Measurements from ENCODE around the gene LARGE1.

LARGE1 gene

GRCh38 chr22:33792832-33793231 is 127.4 kb downstream of the LARGE1 start:
- H3K4me1 ChIP-seq (ENCODE audit: insufficient read depth, low read length, severe bottlenecking): no peaks in the 10 kb centered on the region
- H3K9ac ChIP-seq (ENCODE audit: low read length): no peak overlapping the region
- H2AFZ ChIP-seq (ENCODE audit: low read length): no peak overlapping the region
- no peaks in the 10 kb centered on the region for H3K27me3 ChIP-seq (ENCODE audit: insufficient read depth, low read length)
- H4K20me1 ChIP-seq (ENCODE audit: insufficient read depth, low read length): no peaks in the 10 kb centered on the region
- H3K79me2 ChIP-seq (ENCODE audit: insufficient read depth, low read length): no peaks in the 10 kb centered on the region
- no peak overlapping the region for H3K4me2 ChIP-seq (ENCODE audit: low read length)
- H3F3A ChIP-seq (ENCODE audit: insufficient read depth, low read length): no peaks in the 10 kb centered on the region
- H3K4me3 ChIP-seq (ENCODE audit: low read depth, low read length, poor library complexity, severe bottlenecking): no peak overlapping the region
- H3K9me2 ChIP-seq (ENCODE audit: low read depth, low read length): no peaks in the 10 kb centered on the region
- TF ChIP-seq CTCF (IDR thresholded peaks at IDR 0.05; ENCODE audit: low read length): no peak
- TF ChIP-seq EZH2 (IDR thresholded peaks at IDR 0.05; ENCODE audit: borderline replicate concordance, low read length): no peak
- H3K36me3 ChIP-seq (ENCODE audit: insufficient read depth, low read length): no peaks in the 10 kb centered on the region
- H3K27ac ChIP-seq (ENCODE audit: low read depth, low read length, poor library complexity, severe bottlenecking): no peak overlapping the region
- H3K9me3 ChIP-seq (ENCODE audit: low read length): peaks cover 17% of the 10 kb centered on the region; the same call in 1 of the 2 replicates

GRCh38 chr22:33789690-33790253 is 130.5 kb downstream of the LARGE1 start:
- Histone ChIP-seq H3K9ac (ENCODE audit: low read length) (no peak overlapping the region), H3K79me2 (ENCODE audit: insufficient read depth, low read length) (no peaks in the 10 kb centered on the region), H3K9me3 (ENCODE audit: low read length) (peaks cover 17% of the 10 kb centered on the region; the same call in 1 of the 2 replicates), H3K36me3 (ENCODE audit: insufficient read depth, low read length) (no peaks in the 10 kb centered on the region), H4K20me1 (ENCODE audit: insufficient read depth, low read length) (no peaks in the 10 kb centered on the region), H3K27me3 (ENCODE audit: insufficient read depth, low read length) (no peaks in the 10 kb centered on the region), H3K27ac (ENCODE audit: low read depth, low read length, poor library complexity, severe bottlenecking) (no peak overlapping the region), H3F3A (ENCODE audit: insufficient read depth, low read length) (no peaks in the 10 kb centered on the region), H3K4me3 (ENCODE audit: low read depth, low read length, poor library complexity, severe bottlenecking) (no peak overlapping the region), H3K4me1 (ENCODE audit: insufficient read depth, low read length, severe bottlenecking) (no peaks in the 10 kb centered on the region), H3K4me2 (ENCODE audit: low read length) (no peak overlapping the region), H2AFZ (ENCODE audit: low read length) (no peak overlapping the region), H3K9me2 (ENCODE audit: low read depth, low read length) (no peaks in the 10 kb centered on the region)
- no peak for TF ChIP-seq CTCF (IDR thresholded peaks at IDR 0.05; ENCODE audit: low read length)
- TF ChIP-seq EZH2 (IDR thresholded peaks at IDR 0.05; ENCODE audit: borderline replicate concordance, low read length): no peak

GRCh38 chr22:33788927-33789326 is 131.3 kb downstream of the LARGE1 start:
- no peak overlapping the region for H3K27ac ChIP-seq (ENCODE audit: low read depth, low read length, poor library complexity, severe bottlenecking)
- no peaks in the 10 kb centered on the region for H3K79me2 ChIP-seq (ENCODE audit: insufficient read depth, low read length)
- H4K20me1 ChIP-seq (ENCODE audit: insufficient read depth, low read length): no peaks in the 10 kb centered on the region
- no peaks in the 10 kb centered on the region for H3K9me2 ChIP-seq (ENCODE audit: low read depth, low read length)
- H3K9ac ChIP-seq (ENCODE audit: low read length): no peak overlapping the region
- H3K9me3 ChIP-seq (ENCODE audit: low read length): peaks cover 17% of the 10 kb centered on the region; the same call in 1 of the 2 replicates
- H3K27me3 ChIP-seq (ENCODE audit: insufficient read depth, low read length): no peaks in the 10 kb centered on the region
- H3K36me3 ChIP-seq (ENCODE audit: insufficient read depth, low read length): no peaks in the 10 kb centered on the region
- H2AFZ ChIP-seq (ENCODE audit: low read length): no peak overlapping the region
- TF ChIP-seq CTCF (IDR thresholded peaks at IDR 0.05; ENCODE audit: low read length): no peak
- no peak for TF ChIP-seq EZH2 (IDR thresholded peaks at IDR 0.05; ENCODE audit: borderline replicate concordance, low read length)
- no peaks in the 10 kb centered on the region for H3K4me1 ChIP-seq (ENCODE audit: insufficient read depth, low read length, severe bottlenecking)
- no peak overlapping the region for H3K4me3 ChIP-seq (ENCODE audit: low read depth, low read length, poor library complexity, severe bottlenecking)
- H3K4me2 ChIP-seq (ENCODE audit: low read length): no peak overlapping the region
- H3F3A ChIP-seq (ENCODE audit: insufficient read depth, low read length): no peaks in the 10 kb centered on the region
